Measurements from ENCODE around the gene PCDHGB3. TPM values are rescaled to one million over a fixed set of nuclear protein-coding genes. Genes with fewer than 3 reads are reported as not detected.
A peak's percentile ranks its signal among the peaks of the same experiment; 100 is the strongest.
"Not testable (repeated sequence)": the region's sequence is repeated elsewhere in the genome, so short reads cannot be mapped to it uniquely, and the experiment has no call there.

PCDHGB3 gene
- total RNA-seq, 1 experiment from 2014 or later = 22.7 TPM

GRCh38 chr5:141407790-141408505 lies 37.9 kb downstream of the PCDHGB3 start, which contains the start of gene PCDHGB6:
TSS of gene PCDHGB6 (plus strand) at chr5:141408021. CDS start at chr5:141408203, 182 bp downstream.
- not testable (repeated sequence) for H3K4me3 ChIP-seq (ENCODE audit: low read length); H3K4me2 ChIP-seq (ENCODE audit: low read depth, low read length, poor library complexity, severe bottlenecking); H3K27me3 ChIP-seq (ENCODE audit: low read length)

GRCh38 chr5:141409598-141410306 lies 39.7 kb downstream of the PCDHGB3 start:
- Histone ChIP-seq H3K4me3 (ENCODE audit: low read length) (no peak overlapping the region), H3K36me3 (ENCODE audit: insufficient read depth, low read length) (peaks cover 25% of the 10 kb centered on the region), H3K27ac (ENCODE audit: low read length) (no peak overlapping the region), H3K9me2 (replicated peaks; ENCODE audit: insufficient read depth, low read length) (no peaks in the 10 kb centered on the region), H3K4me1 (ENCODE audit: low read length) (peaks cover 3% of the 10 kb centered on the region; the same call in 1 of the 2 replicates), H3K9ac (ENCODE audit: low read length) (no peak overlapping the region), H2AFZ (ENCODE audit: low read length) (no peak overlapping the region), H3K27me3 (ENCODE audit: low read length) (no peaks in the 10 kb centered on the region), H4K20me1 (ENCODE audit: insufficient read depth, low read depth, low read length) (no peaks in the 10 kb centered on the region), H3K4me2 (ENCODE audit: low read depth, low read length, poor library complexity, severe bottlenecking) (no peak overlapping the region), H3K79me2 (ENCODE audit: low read length) (peaks cover 38% of the 10 kb centered on the region), H3K9me3 (ENCODE audit: low read length) (peaks cover 7% of the 10 kb centered on the region)
- no peak for DNase-seq

More at GRCh38 chr5:141407790-141408505, 37.9 kb downstream of the PCDHGB3 start, which contains the start of gene PCDHGB6:
- H2AFZ ChIP-seq (ENCODE audit: low read length); H4K20me1 ChIP-seq (ENCODE audit: insufficient read depth, low read depth, low read length); DNase-seq; H3K9me2 ChIP-seq (replicated peaks; ENCODE audit: insufficient read depth, low read length); H3K9me3 ChIP-seq (ENCODE audit: low read length); H3K27ac ChIP-seq (ENCODE audit: low read length); H3K9ac ChIP-seq (ENCODE audit: low read length); H3K36me3 ChIP-seq (ENCODE audit: insufficient read depth, low read length); H3K4me1 ChIP-seq (ENCODE audit: low read length): not testable (repeated sequence)
- H3K79me2 ChIP-seq (ENCODE audit: low read length) = peaks cover 37% of the 10 kb centered on the region

- no peak for DNase-seq
These were observed 41.5 kb downstream of the PCDHGB3 start for GRCh38 chr5:141411575-141411974.

GRCh38 chr5:141412854-141413539 lies 43.0 kb downstream of the PCDHGB3 start, which contains the start of gene PCDHGA10:
TSS of gene PCDHGA10 (plus strand) at chr5:141412987. CDS start at chr5:141413176, 189 bp downstream.
- H2AFZ ChIP-seq (ENCODE audit: low read length) = no peak within 1 kb of the TSS
- H3K27ac ChIP-seq (ENCODE audit: low read length) = 0 out of 2 replicates have a peak within 1 kb of the TSS, but pooled peaks have one; percentile 18
- H4K20me1 ChIP-seq (ENCODE audit: insufficient read depth, low read depth, low read length) = no peaks in the 10 kb centered on the region
- no peak within 1 kb of the TSS for H3K9ac ChIP-seq (ENCODE audit: low read length)
- peak; percentile 90 for DNase-seq
- no peaks in the 10 kb centered on the region for H3K27me3 ChIP-seq (ENCODE audit: low read length)
- H3K4me2 ChIP-seq (ENCODE audit: low read depth, low read length, poor library complexity, severe bottlenecking) = no peak within 1 kb of the TSS
- peaks cover 18% of the 10 kb centered on the region for H3K36me3 ChIP-seq (ENCODE audit: insufficient read depth, low read length)
- peaks cover 13% of the 10 kb centered on the region for H3K79me2 ChIP-seq (ENCODE audit: low read length)
- H3K4me3 ChIP-seq (ENCODE audit: low read length) = no peak within 1 kb of the TSS
- no peaks in the 10 kb centered on the region; the same call in 1 of the 2 replicates for H3K9me3 ChIP-seq (ENCODE audit: low read length)
- H3K9me2 ChIP-seq (replicated peaks; ENCODE audit: insufficient read depth, low read length) = no peaks in the 10 kb centered on the region
- peaks cover 3% of the 10 kb centered on the region; the same call in 1 of the 2 replicates for H3K4me1 ChIP-seq (ENCODE audit: low read length)

More at GRCh38 chr5:141411575-141411974, 41.5 kb downstream of the PCDHGB3 start:
- no peaks in the 10 kb centered on the region for H3K9me2 ChIP-seq (replicated peaks; ENCODE audit: insufficient read depth, low read length)
- no peaks in the 10 kb centered on the region for H3K27me3 ChIP-seq (ENCODE audit: low read length)
- no peak overlapping the region for H3K9ac ChIP-seq (ENCODE audit: low read length)
- H2AFZ ChIP-seq (ENCODE audit: low read length) = no peak overlapping the region
- H3K9me3 ChIP-seq (ENCODE audit: low read length) = peaks cover 7% of the 10 kb centered on the region
- H3K79me2 ChIP-seq (ENCODE audit: low read length) = peaks cover 23% of the 10 kb centered on the region
- no peaks in the 10 kb centered on the region for H4K20me1 ChIP-seq (ENCODE audit: insufficient read depth, low read depth, low read length)
- no peak overlapping the region for H3K4me2 ChIP-seq (ENCODE audit: low read depth, low read length, poor library complexity, severe bottlenecking)
- H3K36me3 ChIP-seq (ENCODE audit: insufficient read depth, low read length) = peaks cover 25% of the 10 kb centered on the region
- H3K4me1 ChIP-seq (ENCODE audit: low read length) = peaks cover 3% of the 10 kb centered on the region; the same call in 1 of the 2 replicates
- H3K4me3 ChIP-seq (ENCODE audit: low read length) = no peak overlapping the region
- 0 out of 2 replicates have a peak overlapping the region, but pooled peaks have one; percentile 18 for H3K27ac ChIP-seq (ENCODE audit: low read length)

GRCh38 chr5:141413540-141414069 lies 43.6 kb downstream of the PCDHGB3 start:
- Histone ChIP-seq H3K9ac (ENCODE audit: low read length) (no peak overlapping the region), H2AFZ (ENCODE audit: low read length) (no peak overlapping the region), H3K4me2 (ENCODE audit: low read depth, low read length, poor library complexity, severe bottlenecking) (no peak overlapping the region), H3K4me1 (ENCODE audit: low read length) (peaks cover 3% of the 10 kb centered on the region; the same call in 1 of the 2 replicates), H3K36me3 (ENCODE audit: insufficient read depth, low read length) (peaks cover 18% of the 10 kb centered on the region), H3K9me2 (replicated peaks; ENCODE audit: insufficient read depth, low read length) (no peaks in the 10 kb centered on the region), H3K79me2 (ENCODE audit: low read length) (peaks cover 13% of the 10 kb centered on the region), H3K9me3 (ENCODE audit: low read length) (peaks cover 6% of the 10 kb centered on the region; the same call in 1 of the 2 replicates), H4K20me1 (ENCODE audit: insufficient read depth, low read depth, low read length) (no peaks in the 10 kb centered on the region), H3K27me3 (ENCODE audit: low read length) (no peaks in the 10 kb centered on the region), H3K27ac (ENCODE audit: low read length) (no peak overlapping the region), H3K4me3 (ENCODE audit: low read length) (no peak overlapping the region)
- DNase-seq = no peak

- H3K27ac ChIP-seq (ENCODE audit: low read length); DNase-seq; H3K27me3 ChIP-seq (ENCODE audit: low read length); H3K4me2 ChIP-seq (ENCODE audit: low read depth, low read length, poor library complexity, severe bottlenecking); H3K4me1 ChIP-seq (ENCODE audit: low read length); H3K79me2 ChIP-seq (ENCODE audit: low read length); H3K9me3 ChIP-seq (ENCODE audit: low read length); H3K4me3 ChIP-seq (ENCODE audit: low read length); H2AFZ ChIP-seq (ENCODE audit: low read length); H3K9me2 ChIP-seq (replicated peaks; ENCODE audit: insufficient read depth, low read length); H3K9ac ChIP-seq (ENCODE audit: low read length); H4K20me1 ChIP-seq (ENCODE audit: insufficient read depth, low read depth, low read length): not testable (repeated sequence)
- H3K36me3 ChIP-seq (ENCODE audit: insufficient read depth, low read length) = peaks cover 18% of the 10 kb centered on the region
These were observed 44.7 kb downstream of the PCDHGB3 start for GRCh38 chr5:141414548-141415274.

- H3K36me3 ChIP-seq (ENCODE audit: insufficient read depth, low read length) = peaks cover 18% of the 10 kb centered on the region
- H3K9me3 ChIP-seq (ENCODE audit: low read length); H3K9ac ChIP-seq (ENCODE audit: low read length); H3K4me3 ChIP-seq (ENCODE audit: low read length); H3K4me1 ChIP-seq (ENCODE audit: low read length); H2AFZ ChIP-seq (ENCODE audit: low read length); DNase-seq; H3K27ac ChIP-seq (ENCODE audit: low read length); H3K27me3 ChIP-seq (ENCODE audit: low read length); H4K20me1 ChIP-seq (ENCODE audit: insufficient read depth, low read depth, low read length); H3K79me2 ChIP-seq (ENCODE audit: low read length); H3K4me2 ChIP-seq (ENCODE audit: low read depth, low read length, poor library complexity, severe bottlenecking); H3K9me2 ChIP-seq (replicated peaks; ENCODE audit: insufficient read depth, low read length): not testable (repeated sequence)
These were observed 45.2 kb downstream of the PCDHGB3 start for GRCh38 chr5:141415275-141415618.
